Measurements from ENCODE around the gene IGSF8.

DNA sequence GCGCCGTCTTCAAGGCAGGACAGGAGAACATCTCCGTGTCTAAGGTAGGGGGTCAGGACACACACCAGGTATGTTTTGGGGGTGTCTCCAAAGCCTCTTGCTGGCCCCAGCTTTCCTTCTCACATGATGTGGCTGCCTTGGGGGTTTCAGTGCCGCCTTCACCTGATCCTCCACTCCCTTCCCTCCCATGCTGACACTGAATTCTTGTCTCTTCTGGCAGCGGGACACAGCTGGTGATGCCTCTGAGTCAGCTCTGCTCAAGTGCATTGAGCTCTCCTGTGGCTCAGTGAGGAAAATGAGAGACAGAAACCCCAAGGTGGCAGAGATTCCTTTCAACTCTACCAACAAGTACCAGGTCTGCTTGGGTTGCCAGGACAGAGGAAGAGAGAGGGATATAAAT is 30.6 kb upstream of the IGSF8 start:
- TF ChIP-seq, protein P1, sequence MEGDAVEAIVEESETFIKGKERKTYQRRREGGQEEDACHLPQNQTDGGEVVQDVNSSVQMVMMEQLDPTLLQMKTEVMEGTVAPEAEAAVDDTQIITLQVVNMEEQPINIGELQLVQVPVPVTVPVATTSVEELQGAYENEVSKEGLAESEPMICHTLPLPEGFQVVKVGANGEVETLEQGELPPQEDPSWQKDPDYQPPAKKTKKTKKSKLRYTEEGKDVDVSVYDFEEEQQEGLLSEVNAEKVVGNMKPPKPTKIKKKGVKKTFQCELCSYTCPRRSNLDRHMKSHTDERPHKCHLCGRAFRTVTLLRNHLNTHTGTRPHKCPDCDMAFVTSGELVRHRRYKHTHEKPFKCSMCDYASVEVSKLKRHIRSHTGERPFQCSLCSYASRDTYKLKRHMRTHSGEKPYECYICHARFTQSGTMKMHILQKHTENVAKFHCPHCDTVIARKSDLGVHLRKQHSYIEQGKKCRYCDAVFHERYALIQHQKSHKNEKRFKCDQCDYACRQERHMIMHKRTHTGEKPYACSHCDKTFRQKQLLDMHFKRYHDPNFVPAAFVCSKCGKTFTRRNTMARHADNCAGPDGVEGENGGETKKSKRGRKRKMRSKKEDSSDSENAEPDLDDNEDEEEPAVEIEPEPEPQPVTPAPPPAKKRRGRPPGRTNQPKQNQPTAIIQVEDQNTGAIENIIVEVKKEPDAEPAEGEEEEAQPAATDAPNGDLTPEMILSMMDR (IDR thresholded peaks at IDR 0.05) = no peak
- TF ChIP-seq EP300 (IDR thresholded peaks at IDR 0.05; ENCODE audit: low read depth) = no peak

Data from transverse colon (tissue), 3 donors.